GM19351 (cell line): ENCODE measurements around the gene ORAI3.

Experiments used
- ATAC-seq: cut with Tn5 transposase; IDR thresholded peaks from one replicate; pipeline ENCODE4 v1.9.1; 2021; ENCODE audit warnings: mild to moderate bottlenecking, moderate library complexity; ENCODE audit not compliant: unreplicated experiment

The ORAI3 gene

DNA sequence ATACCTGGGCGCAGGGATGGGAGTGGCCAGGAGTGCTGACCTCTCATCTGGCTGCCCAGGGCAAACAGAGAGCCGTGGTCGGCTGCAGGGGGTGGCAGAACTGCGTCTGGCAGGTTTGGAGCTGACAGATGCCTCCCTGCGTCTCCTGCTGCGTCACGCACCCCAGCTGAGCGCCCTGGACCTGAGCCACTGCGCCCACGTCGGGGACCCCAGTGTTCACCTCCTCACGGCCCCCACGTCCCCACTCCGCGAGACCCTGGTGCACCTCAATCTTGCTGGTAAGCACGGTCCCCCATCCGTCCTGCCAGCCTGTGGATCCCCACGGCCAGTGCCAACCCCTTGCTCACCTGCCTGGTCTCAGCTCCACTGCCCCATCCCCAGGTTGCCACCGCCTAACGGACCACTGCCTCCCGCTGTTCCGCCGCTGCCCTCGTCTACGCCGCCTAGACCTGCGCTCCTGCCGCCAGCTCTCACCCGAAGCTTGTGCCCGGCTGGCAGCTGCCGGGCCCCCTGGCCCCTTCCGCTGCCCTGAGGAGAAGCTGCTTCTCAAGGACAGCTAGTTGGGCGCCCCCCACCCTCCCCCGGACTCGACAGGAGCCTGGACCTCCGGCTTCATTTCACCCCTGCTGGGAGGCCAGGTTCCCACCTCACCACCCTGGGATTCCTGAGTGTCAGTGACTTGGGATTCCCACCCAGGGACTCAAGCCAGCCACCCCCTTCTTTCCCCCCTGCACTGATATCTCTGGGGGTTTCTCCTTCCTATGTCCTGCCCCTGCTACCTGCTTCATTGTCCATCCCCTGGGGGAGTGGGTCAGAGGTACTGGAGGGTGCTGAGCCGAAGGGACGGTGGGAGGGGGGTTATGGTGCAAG lies 2.0 kb upstream of the ORAI3 start:
- no peak for ATAC-seq

DNA sequence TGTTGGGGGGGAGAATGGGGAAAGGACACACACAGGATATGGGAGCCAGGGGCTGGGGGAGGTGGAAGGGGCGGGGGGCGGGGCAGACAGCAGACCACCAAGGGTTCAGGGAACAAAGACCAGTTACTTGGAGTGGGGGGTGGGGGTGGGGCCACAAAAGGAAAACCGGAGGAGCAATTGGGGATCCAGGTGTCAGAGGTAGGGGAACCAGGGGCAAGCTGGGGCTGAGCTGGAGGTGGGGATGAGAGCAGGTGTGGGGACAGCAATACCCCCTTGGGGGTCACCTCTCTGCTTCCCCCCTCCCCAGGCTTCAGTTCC lies 1.4 kb upstream of the ORAI3 start:
- no peak for ATAC-seq

DNA sequence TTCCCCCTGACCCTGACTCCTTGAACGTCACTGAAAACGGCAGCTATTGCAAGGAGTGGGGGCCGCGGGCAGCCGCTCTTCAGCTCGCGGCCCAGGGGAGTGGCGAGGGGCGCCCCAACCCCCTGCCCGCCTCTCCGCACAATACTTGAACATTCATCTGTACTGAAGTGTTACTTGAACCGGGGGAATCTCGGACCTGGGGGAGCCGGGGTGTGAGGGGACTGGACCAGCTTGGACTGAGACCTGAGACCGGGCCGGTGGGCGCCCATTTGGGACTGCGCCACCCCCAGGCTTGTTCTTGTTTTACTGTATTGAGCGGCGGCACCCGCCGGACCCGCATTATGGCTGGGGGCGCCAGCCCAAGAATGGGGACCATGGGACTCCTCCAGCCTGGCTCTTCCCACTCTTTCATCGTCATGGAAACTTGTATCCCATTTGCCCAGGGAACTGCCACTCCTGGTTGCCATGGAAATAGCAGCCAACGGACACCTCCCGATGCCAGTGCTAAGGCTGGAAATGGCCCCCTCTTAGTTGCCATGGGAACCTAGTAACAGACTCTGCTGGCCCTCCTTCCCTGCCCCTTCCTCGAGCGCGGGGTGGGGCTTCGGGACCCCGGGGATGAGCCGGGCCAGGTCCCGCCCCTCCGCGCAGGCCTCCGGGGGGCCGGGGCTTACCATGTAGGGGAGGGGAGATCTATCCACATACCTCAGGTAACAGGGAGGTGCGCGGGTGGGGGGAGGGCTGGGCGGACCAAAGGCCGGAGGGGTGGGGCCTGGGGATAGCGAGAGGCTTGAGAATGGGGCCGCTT lies 805 bp upstream of the ORAI3 start:
- no peak for ATAC-seq

DNA sequence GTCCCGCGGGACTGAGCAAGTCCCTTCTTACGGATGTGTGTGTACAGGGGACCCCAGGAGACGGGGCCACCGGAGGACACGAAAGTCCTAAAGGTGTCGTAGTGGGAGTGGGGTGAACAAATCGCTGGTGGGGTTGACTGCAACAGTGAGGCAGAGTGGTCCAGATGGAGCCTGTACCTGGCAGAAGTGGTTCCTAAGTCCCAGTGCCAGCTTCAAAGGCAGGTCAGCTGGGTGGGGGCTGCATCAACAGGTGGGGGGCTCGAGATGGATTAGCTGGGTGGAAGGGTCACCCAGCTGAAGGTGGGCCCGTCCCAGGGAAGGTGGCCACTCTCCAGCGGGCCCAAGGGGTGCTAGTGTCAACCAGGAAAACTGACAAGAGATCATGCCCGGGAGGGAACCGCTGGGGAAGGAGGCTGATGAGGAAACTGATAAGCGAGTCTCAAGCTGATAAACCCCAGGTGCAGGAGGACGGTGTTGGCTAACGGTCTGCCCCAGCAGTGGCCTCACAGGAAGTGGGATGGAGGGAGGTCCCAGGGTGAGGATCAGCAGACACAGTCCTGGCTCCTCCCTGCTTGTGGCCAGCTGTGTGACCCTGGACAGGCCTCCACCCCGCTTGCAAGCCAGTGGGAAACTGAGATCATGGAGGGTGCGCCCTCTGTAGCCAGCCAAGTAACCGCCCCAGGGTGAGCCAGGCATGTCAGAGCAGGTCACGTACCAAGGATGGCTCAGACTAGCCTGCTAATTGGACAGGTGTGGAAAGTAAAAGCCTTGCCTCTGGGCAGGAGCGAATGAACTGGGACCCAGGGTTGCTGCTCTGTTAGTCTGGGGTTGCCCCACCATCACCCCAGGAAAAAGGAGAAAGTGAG lies 1.0 kb downstream of the ORAI3 start:
- ATAC-seq = peak; percentile 56

DNA sequence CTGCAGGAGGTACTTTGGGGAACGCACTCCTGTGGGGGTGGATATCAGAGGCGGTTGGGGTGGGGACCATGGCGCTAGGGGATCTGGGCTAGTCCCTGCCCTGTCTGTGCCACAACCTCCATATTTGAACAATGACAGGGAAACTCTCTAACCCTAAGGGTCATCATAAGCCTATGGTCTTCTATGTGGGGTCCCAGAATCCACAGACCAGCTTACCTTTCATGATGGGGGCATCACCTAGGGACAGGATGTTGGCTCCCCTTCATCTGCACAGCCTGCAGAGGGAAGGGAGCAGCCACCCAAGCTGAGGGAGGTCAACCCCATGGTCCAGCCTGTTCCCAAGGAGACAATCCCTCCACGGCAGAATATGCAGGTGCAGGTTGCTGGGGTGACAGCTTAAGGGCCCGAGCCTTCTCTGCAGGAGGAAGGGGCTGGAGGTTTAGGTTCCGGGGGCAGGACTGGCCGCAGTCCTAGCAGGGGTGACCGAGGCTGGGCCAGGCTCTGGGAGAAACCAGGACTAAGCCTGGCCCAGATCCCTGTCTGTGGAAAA lies 1.7 kb downstream of the ORAI3 start:
- ATAC-seq = no peak

DNA sequence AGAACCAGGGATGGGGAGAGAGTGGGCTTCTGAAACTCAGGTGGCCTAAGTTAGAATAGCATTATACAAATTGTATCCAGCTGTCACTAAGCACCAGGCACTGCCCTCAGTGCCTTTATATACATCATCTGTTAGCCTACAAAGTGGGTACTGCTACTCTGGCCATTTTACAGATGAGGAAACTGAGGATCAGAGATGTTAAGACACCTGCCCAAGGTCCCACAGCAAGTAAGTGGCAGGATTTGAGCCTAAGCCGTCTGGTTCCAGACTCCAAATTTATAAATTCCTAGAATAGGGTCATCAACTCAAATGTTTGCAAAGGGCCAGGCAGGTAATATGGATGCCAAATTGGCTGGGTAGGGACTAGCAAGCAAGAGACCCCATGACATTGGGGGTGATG lies 2.3 kb downstream of the ORAI3 start:
- ATAC-seq = no peak

DNA sequence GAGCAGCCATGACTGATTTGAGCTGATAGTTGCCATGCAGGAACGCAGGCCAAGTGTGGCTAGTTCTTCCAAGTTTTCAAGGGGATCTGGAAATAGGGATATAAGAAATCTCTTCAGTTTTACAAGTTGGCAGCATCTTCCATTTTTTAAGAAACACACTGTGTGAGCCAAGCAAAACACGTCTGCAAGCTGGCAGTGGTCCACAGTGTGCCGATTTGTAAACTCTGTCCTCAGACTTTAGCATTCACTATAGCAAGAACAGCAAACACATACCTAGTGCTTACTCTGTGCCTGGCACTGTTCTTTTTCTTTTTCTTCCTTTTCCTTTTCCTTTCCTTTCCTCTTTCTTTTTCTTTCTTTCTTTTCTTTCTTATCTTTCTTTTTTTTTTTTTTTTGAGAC lies 2.9 kb downstream of the ORAI3 start:
- ATAC-seq = no peak

DNA sequence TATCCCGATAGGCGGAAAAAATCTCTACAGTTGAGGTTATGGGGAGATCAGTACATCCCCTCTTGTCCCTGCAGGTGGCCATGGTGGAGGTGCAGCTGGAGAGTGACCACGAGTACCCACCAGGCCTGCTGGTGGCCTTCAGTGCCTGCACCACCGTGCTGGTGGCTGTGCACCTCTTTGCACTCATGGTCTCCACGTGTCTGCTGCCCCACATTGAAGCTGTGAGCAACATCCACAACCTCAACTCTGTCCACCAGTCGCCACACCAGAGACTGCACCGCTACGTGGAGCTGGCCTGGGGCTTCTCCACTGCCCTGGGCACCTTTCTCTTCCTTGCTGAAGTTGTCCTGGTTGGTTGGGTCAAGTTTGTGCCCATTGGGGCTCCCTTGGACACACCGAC lies 4.2 kb downstream of the ORAI3 start:
- ATAC-seq = no peak

DNA sequence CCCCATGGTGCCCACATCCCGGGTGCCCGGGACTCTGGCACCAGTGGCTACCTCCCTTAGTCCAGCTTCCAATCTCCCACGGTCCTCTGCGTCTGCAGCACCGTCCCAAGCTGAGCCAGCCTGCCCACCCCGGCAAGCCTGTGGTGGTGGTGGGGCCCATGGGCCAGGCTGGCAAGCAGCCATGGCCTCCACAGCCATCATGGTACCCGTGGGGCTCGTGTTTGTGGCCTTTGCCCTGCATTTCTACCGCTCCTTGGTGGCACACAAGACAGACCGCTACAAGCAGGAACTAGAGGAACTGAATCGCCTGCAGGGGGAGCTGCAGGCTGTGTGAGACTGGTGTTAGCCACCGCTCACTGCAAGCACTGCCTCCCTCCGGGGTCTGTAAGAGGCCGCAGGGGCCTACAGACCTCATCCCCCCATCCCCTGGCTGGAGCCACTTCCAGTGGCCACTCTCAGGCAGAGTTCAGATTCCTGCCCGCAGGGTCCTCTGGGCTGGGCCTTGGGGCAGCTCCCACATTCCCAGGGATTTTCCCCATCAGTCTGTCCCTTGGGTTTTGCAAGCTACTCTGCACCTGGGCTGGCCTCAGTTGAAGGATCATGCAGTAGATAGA lies 4.8 kb downstream of the ORAI3 start:
- ATAC-seq = no peak

DNA sequence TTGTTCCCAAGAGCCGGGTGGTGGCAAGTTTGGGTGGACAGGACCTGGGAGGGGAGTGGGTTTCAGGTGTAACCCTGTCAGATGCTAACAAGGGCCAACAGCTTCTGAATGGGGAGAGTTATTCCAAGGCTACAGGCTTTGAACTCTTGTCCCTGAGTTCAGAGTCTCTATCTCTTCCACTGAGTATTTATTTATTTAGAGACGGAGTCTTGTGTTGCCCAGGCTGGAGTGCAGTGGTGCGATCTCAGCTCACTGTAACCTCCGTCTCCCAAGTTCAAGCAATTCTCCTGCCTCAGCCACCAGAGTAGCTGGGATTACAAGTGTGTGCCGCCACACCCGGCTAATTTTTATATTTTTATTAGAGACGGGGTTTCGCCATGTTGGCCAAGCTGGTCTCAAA lies 6.1 kb downstream of the ORAI3 start:
- ATAC-seq = no peak

DNA sequence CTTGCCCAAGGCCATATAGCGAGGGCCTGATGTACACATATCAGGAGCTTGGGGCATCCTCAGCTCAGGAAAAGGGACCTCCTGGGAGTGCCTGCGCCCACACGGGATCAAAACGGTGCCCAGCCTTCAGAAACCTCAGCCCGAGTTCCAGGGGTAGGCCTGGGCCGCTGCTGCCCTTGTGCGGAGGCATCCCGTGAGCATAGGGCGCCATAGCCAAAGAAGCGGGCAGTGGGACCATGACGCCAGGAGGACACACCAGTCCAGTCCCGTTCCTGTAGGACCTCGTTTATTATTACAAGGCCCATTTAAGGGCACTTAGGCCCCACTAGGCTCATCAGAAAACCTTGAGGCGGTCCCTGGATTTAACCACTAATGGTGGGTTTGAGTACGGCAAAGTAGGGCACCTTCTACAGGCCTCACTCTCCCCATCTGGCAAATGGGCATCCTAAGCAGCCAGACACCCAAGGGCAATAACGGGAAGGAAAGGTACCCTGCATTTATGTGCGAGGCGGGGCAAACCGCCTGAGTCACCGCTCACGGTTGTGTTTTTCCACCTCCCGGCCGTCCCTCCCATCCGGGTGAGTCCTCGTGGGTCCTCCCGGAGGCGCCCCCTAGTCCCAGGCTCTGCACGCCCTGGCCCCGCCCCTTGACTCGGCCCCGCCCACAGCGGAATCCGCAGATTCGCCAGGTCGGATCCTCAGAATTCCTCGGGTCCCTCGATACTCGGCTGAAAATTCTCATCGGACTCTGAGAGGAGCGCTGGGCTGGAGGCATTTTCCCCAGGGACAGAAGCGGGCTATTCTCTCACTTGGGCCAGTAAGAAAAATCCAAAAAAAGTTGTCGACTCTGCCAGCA lies 8.0 kb downstream of the ORAI3 start:
- ATAC-seq = peak; percentile 56

DNA sequence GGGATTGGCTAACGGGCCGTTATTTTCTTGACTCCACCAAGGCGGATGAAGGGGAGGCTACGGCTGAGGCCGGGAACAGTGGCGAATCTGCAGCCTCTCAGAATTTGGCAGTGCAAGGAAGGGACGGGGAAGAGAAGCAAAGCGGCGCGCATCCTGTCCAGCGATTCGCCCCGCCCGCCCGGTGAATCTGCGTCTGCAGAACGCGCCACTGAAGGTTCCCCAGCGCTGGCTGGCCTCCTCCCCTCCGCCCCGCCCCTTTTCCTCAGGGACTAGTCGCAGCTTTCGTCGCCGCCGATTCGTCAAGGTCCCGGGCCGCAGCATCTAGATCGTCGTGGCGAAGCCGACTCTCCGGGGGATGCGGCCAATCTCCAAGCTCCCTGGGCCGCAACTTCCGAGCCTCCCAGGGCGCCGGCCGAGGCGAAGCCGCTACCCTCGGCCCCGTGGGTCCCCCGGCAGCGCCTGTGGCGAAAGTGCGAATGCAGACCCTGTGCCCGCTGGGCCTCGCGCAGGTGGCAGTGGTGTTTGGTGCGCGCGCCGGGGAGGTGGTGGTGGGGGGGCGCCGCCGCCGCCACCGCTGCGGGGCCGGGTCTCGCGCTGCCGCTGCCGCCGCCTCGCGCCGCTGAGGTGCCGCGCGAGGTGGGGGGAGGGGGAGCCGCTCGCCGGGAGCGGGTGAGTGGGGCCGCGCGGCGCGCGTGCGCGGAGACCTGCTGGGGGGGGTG lies 8.7 kb downstream of the ORAI3 start, which contains the start of gene SETD1A:
Gene SETD1A (plus strand): TSS at position 299 of the 719 bp plus-strand sequence. CDS start 978 bp downstream, outside the sequence.
- peak; percentile 75 for ATAC-seq

DNA sequence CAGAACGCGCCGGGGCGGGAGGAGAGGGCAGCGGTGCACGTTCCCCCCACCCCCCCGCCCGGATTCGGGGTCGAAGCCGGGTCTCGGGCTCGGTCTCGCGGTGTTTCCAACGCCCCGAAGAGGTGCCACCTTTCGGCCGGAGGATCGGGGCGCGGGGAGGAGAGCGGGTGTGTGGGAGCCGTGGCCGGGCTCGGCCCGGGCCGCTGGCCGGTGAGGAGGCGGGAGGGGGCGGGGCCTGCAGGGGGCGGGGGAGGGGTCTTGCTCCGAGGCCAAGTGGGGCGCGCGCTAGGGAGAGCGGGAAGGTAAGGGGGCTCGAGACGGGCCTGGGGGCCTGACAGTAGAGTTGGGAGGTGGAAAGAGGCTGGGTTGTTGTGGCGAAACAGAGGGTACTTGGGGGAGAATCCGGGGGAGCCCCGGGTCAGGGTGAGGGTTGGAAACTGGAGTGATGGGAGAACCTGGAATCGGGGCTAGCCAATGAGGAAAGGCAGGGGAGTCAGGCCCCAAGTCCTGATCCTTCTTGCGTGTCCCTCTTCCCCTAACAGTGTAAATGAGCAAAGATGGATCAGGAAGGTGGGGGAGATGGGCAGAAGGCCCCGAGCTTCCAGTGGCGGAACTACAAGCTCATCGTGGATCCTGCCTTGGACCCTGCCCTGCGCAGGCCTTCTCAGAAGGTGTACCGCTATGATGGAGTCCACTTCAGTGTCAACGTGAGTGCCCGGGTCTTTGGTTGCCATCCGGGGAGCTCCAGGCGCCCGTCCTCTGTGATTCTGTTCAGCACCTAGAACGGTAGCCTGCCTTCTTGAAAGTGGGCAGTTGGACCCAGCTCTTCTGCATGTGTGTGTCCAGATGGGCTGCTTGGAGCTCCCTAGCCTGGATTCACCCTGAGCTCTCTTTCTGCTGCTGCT lies 9.6 kb downstream of the ORAI3 start:
- peak; percentile 31 for ATAC-seq

DNA sequence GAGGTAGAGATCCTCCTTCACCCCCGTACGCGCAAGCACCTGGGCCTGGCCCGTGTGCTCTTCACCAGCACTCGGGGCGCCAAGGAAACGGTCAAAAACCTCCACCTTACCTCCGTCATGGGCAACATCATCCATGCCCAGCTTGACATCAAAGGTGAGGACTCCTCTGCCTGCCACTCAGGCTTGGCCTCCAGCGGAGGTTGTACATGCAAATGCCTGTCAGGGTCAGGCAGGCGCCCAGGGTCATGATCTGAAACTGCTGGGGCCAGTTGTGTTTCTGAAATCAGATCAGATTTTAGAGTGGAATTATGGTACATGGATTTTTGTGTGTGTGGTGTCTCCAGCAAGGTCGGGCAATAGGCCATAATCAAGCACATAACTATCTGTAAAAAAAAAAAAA lies 12.5 kb downstream of the ORAI3 start:
- no peak for ATAC-seq

DNA sequence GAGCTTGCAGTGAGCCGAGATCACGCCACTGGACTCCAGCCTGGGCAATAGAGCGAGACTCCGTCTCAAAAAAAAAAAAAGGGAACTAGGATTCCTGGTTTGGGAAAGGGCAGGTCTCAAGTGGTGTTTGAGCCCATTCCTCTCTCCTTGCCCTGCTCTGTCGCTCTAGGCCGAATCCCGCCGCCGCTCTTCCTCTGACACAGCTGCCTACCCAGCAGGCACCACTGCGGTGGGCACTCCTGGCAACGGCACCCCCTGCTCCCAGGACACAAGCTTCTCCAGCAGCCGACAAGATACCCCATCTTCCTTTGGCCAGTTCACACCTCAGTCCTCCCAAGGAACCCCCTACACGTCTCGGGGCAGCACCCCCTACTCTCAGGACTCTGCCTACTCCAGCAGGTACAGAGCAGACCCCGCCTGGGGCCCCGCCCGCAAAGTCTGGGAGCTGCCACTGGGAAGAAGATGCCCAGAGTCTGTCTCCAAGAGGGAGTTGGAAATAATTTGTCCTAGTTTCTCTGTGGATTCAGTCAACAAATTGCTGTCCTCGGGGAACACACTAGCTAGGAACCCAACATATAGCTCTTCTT lies 15.2 kb downstream of the ORAI3 start:
- ATAC-seq = no peak

DNA sequence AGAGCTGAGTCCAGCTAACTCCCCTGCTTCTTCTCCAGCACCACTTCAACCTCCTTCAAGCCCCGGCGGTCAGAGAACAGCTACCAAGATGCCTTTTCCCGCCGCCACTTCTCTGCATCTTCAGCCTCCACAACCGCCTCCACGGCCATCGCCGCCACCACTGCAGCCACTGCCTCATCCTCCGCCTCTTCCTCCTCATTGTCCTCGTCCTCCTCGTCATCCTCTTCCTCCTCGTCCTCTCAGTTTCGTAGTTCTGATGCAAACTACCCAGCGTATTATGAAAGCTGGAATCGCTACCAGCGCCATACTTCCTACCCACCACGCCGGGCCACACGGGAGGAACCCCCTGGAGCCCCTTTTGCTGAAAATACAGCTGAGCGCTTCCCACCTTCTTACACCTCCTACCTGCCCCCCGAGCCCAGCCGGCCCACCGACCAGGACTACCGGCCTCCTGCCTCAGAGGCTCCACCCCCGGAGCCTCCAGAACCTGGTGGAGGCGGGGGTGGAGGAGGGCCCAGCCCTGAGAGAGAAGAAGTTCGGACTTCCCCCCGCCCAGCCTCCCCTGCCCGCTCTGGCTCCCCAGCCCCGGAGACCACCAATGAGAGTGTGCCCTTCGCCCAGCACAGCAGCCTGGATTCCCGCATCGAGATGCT lies 15.8 kb downstream of the ORAI3 start:
- ATAC-seq = no peak

DNA sequence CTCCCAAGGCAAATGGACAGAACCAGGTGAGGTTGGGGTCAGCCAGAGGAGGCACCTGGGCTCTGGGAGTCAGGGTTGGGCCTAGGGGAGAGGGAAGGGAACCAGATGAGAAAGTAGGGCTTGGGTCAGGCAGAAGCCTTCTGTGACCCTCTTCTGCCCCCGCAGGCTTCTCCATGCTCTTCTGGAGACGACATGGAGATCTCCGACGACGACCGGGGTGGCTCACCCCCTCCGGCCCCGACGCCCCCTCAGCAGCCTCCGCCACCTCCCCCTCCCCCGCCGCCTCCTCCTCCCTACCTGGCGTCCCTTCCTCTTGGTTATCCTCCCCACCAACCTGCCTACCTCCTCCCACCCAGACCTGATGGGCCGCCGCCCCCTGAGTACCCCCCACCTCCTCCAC lies 16.6 kb downstream of the ORAI3 start:
- no peak for ATAC-seq
